Activated effector memory CD4-positive, alpha-beta T cell treated with Interleukin-2 at 50 U/mL for 16 hours (primary cell): ENCODE results near the gene HLX.

Experiments used
- DNase-seq: peaks from one replicate; pipeline ENCODE4 v3.0.0-alpha.2; 2020

The HLX gene

GRCh38 chr1:220884109-220884980 is 5.1 kb downstream of the HLX start:
- no peak for DNase-seq

- DNase-seq, result no peak
Measured at GRCh38 chr1:220884981-220885918, 6.0 kb downstream of the HLX start.

- DNase-seq, result no peak
Measured at GRCh38 chr1:220885971-220886370, 6.7 kb downstream of the HLX start.

- DNase-seq, result no peak
Measured at GRCh38 chr1:220886470-220887201, 7.4 kb downstream of the HLX start.

GRCh38 chr1:220887202-220887519 is 7.9 kb downstream of the HLX start:
- no peak for DNase-seq

- DNase-seq, result no peak
Measured at GRCh38 chr1:220887520-220888416, 8.5 kb downstream of the HLX start.

GRCh38 chr1:220888417-220888986 is 9.3 kb downstream of the HLX start:
- no peak for DNase-seq

GRCh38 chr1:220889333-220889732 is 10.1 kb downstream of the HLX start:
- no peak for DNase-seq

- no peak for DNase-seq
Measured at GRCh38 chr1:220889848-220890287, 10.6 kb downstream of the HLX start.

GRCh38 chr1:220890602-220891001 is 11.4 kb downstream of the HLX start:
- no peak for DNase-seq

GRCh38 chr1:220891224-220892085 is 12.2 kb downstream of the HLX start:
- no peak for DNase-seq

- DNase-seq, result no peak
Measured at GRCh38 chr1:220892086-220892376, 12.8 kb downstream of the HLX start.

GRCh38 chr1:220892997-220893700 is 13.9 kb downstream of the HLX start:
- DNase-seq, result no peak

GRCh38 chr1:220893701-220894024 is 14.4 kb downstream of the HLX start:
- DNase-seq, result no peak

- no peak for DNase-seq
Measured at GRCh38 chr1:220894025-220894923, 15.0 kb downstream of the HLX start.

- DNase-seq, result no peak
Measured at GRCh38 chr1:220894924-220895256, 15.6 kb downstream of the HLX start.

- no peak for DNase-seq
Measured at GRCh38 chr1:220895412-220895946, 16.2 kb downstream of the HLX start.

- no peak for DNase-seq
Measured at GRCh38 chr1:220896092-220896491, 16.8 kb downstream of the HLX start.

- no peak for DNase-seq
Measured at GRCh38 chr1:220900842-220901241, 21.6 kb downstream of the HLX start.
